HepG2 (cell line): Measurements from ENCODE around the gene MORN5. TPM values are rescaled to one million over a fixed set of nuclear protein-coding genes. Genes with fewer than 3 reads are reported as not detected.

Experiments used
- ATAC-seq: fragments of 200-7000 bp; cut with Tn5 transposase; 3 replicates; pipeline ENCODE4 v1.9.1; 2020; ENCODE audit warnings: mild to moderate bottlenecking, moderate library complexity
- BruUV-seq: library from RNA; stranded (reverse); fragments of 400-500 nt; replicated peaks from 2 replicates; lab custom pipeline; 2021; lab: Mats Ljungman, UMichigan
- CTCF ChIA-PET: fragments of 300-600 bp; formaldehyde crosslinking; extraction: SDS; loops from one replicate; lab custom pipeline; 2021; ENCODE audit warnings: low total read pairs, inconsistent platforms, low intra/inter-chr PET ratio; lab: Yijun Ruan, JAX
- POLR2A ChIA-PET: fragments of 350-600 bp; sonication (Branson Sonifier 250); formaldehyde crosslinking; loops from one replicate; lab custom pipeline; 2020; ENCODE audit warnings: antibody characterized with exemption, inconsistent platforms; lab: Yijun Ruan, JAX
- DNase-seq: peaks from one replicate; pipeline ENCODE4 v3.0.0-alpha.2; 2015; ENCODE audit warnings: low spot score
- FAIRE-seq: peaks from 3 replicates; lab custom pipeline; 2011; peaks lifted over from hg19 to GRCh38; lab: Jason Lieb, UNC
- H2AFZ ChIP-seq: one replicate; pipeline ENCODE4 v1.6.1; 2011; ENCODE audit warnings: low read length, inconsistent platforms
- H3K27ac ChIP-seq: fragments of 300-600 bp; 3 replicates; pipeline ENCODE4 v1.8.0; 2011; ENCODE audit warnings: mixed run types, mild to moderate bottlenecking, mixed read lengths, low read length, inconsistent platforms; ENCODE audit not compliant: insufficient read depth; ENCODE audit errors: extremely low read length
- H3K27me3 ChIP-seq, 2 experiments: fragments of 200-600 bp in 1 of 2; 2 replicates in 1 of 2; 3 replicates in 1 of 2; pipeline versions ENCODE4 v1.6.0 to v1.8.0; 2011; ENCODE audit warnings: low read length in 2 of 2, mild to moderate bottlenecking in 2 of 2, moderate library complexity in 2 of 2, inconsistent platforms in 1 of 2; ENCODE audit not compliant: insufficient read depth in 2 of 2, control insufficient read depth in 1 of 2
- H3K36me3 ChIP-seq, 2 experiments: fragments of 200-600 bp in 1 of 2; replicated peaks in 1 of 2; 2 replicates in 1 of 2; 3 replicates in 1 of 2; pipeline versions ENCODE4 v1.5.1 to v1.8.0; 2011; ENCODE audit warnings: low read length in 2 of 2, inconsistent platforms in 1 of 2; ENCODE audit not compliant: insufficient read depth in 2 of 2, control insufficient read depth in 1 of 2
- H3K4me1 ChIP-seq: 2 replicates; pipeline ENCODE4 v1.5.1; 2012; ENCODE audit warnings: low read length, inconsistent platforms; ENCODE audit not compliant: insufficient read depth
- H3K4me2 ChIP-seq: 2 replicates; pipeline ENCODE4 v1.6.0; 2011; ENCODE audit warnings: low read depth, low read length, inconsistent platforms
- H3K4me3 ChIP-seq, 3 experiments: fragments of 200-600 bp in 1 of 3; sonication (generic), shearing (Covaris generic) in 1 of 3; replicated peaks in 1 of 3; 2 replicates each; pipeline ENCODE4 v1.5.1; 2011 to 2016; ENCODE audit warnings: low read length in 3 of 3, inconsistent platforms in 2 of 3, low read depth in 2 of 3, mild to moderate bottlenecking in 2 of 3, control low read depth in 1 of 3, mixed read lengths in 1 of 3; ENCODE audit not compliant: insufficient read depth in 1 of 3
- H3K79me2 ChIP-seq: one replicate; pipeline ENCODE4 v1.6.1; 2011; ENCODE audit warnings: low read length, inconsistent platforms; ENCODE audit not compliant: insufficient read depth
- H3K9ac ChIP-seq: 2 replicates; pipeline ENCODE4 v1.6.0; 2011; ENCODE audit warnings: mild to moderate bottlenecking, low read depth, low read length, inconsistent platforms; ENCODE audit not compliant: insufficient read depth
- H3K9me3 ChIP-seq: 2 replicates; pipeline ENCODE4 v1.5.1; 2012; ENCODE audit warnings: mild to moderate bottlenecking, low read length
- H4K20me1 ChIP-seq: 2 replicates; pipeline ENCODE4 v1.6.0; 2011; ENCODE audit warnings: inconsistent platforms, mild to moderate bottlenecking, low read length, moderate library complexity; ENCODE audit not compliant: insufficient read depth
- ARID2 ChIP-seq: sonication (generic); formaldehyde crosslinking; IDR thresholded peaks from 2 replicates; pipeline ENCODE4 v1.8.1; 2022; ENCODE audit warnings: mild to moderate bottlenecking, missing genetic modification reagents, borderline replicate concordance
- BCL6 ChIP-seq: IDR thresholded peaks from 2 replicates; pipeline ENCODE4 v1.6.1; 2016; ENCODE audit warnings: missing genetic modification reagents, missing compliant biosample characterization
- MAFF ChIP-seq: IDR thresholded peaks from 2 replicates; pipeline ENCODE4 v1.6.1; 2011; ENCODE audit warnings: low read depth, low read length, improper control_type of control experiment
- MAFK ChIP-seq, 2 experiments: IDR thresholded peaks in 1 of 2; conservative IDR thresholded peaks in 1 of 2; 2 replicates each; pipeline ENCODE4 v1.6.1; 2011; ENCODE audit warnings: improper control_type of control experiment in 2 of 2, low read length in 2 of 2
- WGBS: methylation state at CpG from one replicate; pipeline ENCODE4 v1.1.6; 2017; ENCODE audit warnings: low lambda C conversion rate; 5-methylcytosine and 5-hydroxymethylcytosine counted together
- in situ Hi-C: cut with HindIII; loops from 2 replicates; pipeline ENCODE4 v1.10.0; 2017; ENCODE audit warnings: low pct_unique_long_range_greater_than_20kb; ENCODE audit not compliant: extremely low pct_ligation_motif_present
- intact Hi-C: fragments of 100-400 bp; cut with micrococcal nuclease; formaldehyde crosslinking; loops from one replicate; pipeline ENCODE4 v1.10.0; 2022; ENCODE audit not compliant: unreplicated experiment
- polyA plus RNA-seq, 8 experiments: library from polyadenylated mRNA; depleted of rRNA in 3 of 8; stranded (reverse) in 7 of 8; unstranded in 1 of 8; fragments of >200 nt; fragmentation: Illumina TruSeq in 4 of 8; extraction: Trizol in 4 of 8; gene quantifications; 2 replicates each; pipeline versions ENCODE4 v1.2.1 to v1.2.3, GENCODE V29; 2011 to 2016; ENCODE audit warnings: low read depth in 4 of 8, missing spikeins in 1 of 8, mixed read lengths in 1 of 8; ENCODE audit not compliant: insufficient read depth in 1 of 8
- total RNA-seq, 5 experiments: library from RNA; depleted of rRNA; stranded (reverse); fragments of >200 nt; fragmentation: Illumina TruSeq; extraction: Trizol; gene quantifications; 2 replicates each; pipeline ENCODE4 v1.2.3, GENCODE V29; 2016; ENCODE audit warnings: low read depth in 1 of 5
- TF ChIP-seq, protein P1 (sequence below): IDR thresholded peaks from 2 replicates; pipeline ENCODE4 v1.6.1; 2018; ENCODE audit warnings: missing genetic modification reagents

Gene MORN5
- total and polyA plus RNA-seq, 2 of the 13 experiments (the other 11 are each of a cell fraction or from before 2014, with no cell fraction given): not detected

DNA sequence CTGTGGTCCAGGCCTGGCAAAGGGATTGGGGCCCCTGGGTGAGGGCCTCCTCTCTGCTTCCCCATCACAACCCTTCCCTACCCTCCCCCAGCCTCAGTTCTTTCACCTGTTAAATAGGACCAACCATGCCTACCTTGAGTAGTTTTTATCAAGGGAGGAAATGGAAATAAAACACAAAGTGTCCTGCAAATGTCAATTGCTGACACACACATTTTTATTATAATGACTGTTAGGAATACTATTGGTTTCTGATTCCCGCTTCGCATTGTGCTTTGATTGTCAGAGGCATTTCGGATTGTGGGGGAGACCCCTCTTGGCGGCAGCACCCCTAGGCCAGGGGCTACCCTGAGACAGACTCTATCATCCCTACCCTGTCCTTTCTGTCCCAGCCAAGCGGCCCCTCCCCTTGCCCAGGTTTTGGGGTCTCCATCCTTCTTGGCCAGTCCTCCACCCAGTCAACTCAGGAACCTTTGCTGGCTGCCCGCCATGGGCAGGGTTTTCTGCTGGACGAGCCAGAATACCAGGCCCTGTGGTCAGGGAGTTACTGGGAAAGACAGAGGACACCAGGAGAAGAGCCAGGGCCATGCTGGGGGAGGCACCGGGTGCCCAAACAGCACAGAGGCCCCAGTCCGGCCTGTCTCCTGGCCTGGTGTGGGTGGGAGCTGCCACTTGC lies 48.2 kb upstream of the MORN5 start:
- intact Hi-C loops (no loop called here), in situ Hi-C loops (no loop called here)
- BruUV-seq: no TSS peak
- H3K9ac ChIP-seq: no peak overlapping the region
- no peaks in the 10 kb centered on the region for H4K20me1 ChIP-seq
- ChIA-PET POLR2A (no interaction called here), CTCF (no interaction called here)
- FAIRE-seq: no peak
- no peak overlapping the region for H3K4me2 ChIP-seq
- no peak for DNase-seq
- WGBS: 49% methylated on average over 9 of the region's 9 CpGs
- no peaks in the 10 kb centered on the region for H3K4me1 ChIP-seq
- no peak overlapping the region for H3K27ac ChIP-seq
- H3K27me3 ChIP-seq: peaks cover 3 to 6% of the 10 kb centered on the region in 2 experiments; a peak in 3 of 5 replicates
- no peaks in the 10 kb centered on the region for H3K36me3 ChIP-seq
- H3K79me2 ChIP-seq: no peaks in the 10 kb centered on the region
- no peak for ATAC-seq
- no peak for TF ChIP-seq ARID2
- 0 out of 2 replicates have a peak, but pooled peaks have one; percentile 13 for TF ChIP-seq MAFF
- TF ChIP-seq MAFK (conservative IDR thresholded peaks at IDR 0.05 in 1 of 2, IDR thresholded peaks at IDR 0.05 in 1 of 2; ENCODE audit: low read length in 2 of 2): peak; percentile 35 to 67; a peak in 3 of 4 replicates
- no peak for TF ChIP-seq BCL6 (CRISPR knock-in tag)
- H3K9me3 ChIP-seq: no peaks in the 10 kb centered on the region
- no peak overlapping the region for H3K4me3 ChIP-seq
- H2AFZ ChIP-seq: no peak overlapping the region

DNA sequence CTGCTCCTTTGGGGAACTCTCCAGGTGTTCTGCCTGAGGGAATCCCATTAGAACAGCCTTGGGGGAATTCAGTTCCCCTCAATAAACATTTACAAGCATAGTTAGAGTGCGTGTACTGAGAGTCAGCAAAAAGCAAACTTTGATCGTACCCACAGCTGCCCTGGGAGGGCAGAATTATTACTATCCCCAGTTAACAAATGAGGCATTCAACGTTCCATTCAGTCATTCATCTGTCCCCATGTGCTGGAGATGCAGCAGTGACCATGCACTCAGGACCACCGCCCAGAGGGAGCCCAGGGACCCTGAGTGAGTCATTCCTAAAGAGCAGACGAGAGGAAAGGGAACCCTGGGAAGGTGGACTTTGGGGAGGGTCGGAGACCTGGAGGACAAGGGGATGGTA lies 47.5 kb upstream of the MORN5 start:
- BruUV-seq: no TSS peak
- H3K27ac ChIP-seq: no peak overlapping the region
- H3K9ac ChIP-seq: no peak overlapping the region
- H3K27me3 ChIP-seq: peaks cover 3 to 6% of the 10 kb centered on the region in 2 experiments; a peak in 3 of 5 replicates
- no peaks in the 10 kb centered on the region for H3K79me2 ChIP-seq
- no peaks in the 10 kb centered on the region for H3K9me3 ChIP-seq
- H3K36me3 ChIP-seq: no peaks in the 10 kb centered on the region
- ChIA-PET CTCF (no interaction called here), POLR2A (no interaction called here)
- no peak overlapping the region for H3K4me2 ChIP-seq
- in situ Hi-C loops (no loop called here), intact Hi-C loops (no loop called here)
- no peak for DNase-seq
- TF ChIP-seq, protein P1, sequence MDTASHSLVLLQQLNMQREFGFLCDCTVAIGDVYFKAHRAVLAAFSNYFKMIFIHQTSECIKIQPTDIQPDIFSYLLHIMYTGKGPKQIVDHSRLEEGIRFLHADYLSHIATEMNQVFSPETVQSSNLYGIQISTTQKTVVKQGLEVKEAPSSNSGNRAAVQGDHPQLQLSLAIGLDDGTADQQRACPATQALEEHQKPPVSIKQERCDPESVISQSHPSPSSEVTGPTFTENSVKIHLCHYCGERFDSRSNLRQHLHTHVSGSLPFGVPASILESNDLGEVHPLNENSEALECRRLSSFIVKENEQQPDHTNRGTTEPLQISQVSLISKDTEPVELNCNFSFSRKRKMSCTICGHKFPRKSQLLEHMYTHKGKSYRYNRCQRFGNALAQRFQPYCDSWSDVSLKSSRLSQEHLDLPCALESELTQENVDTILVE (CRISPR knock-in tag): no peak
- peak in 1 of 2 experiments; percentile 11; a peak in 1 of 4 replicates for TF ChIP-seq MAFK (conservative IDR thresholded peaks at IDR 0.05 in 1 of 2, IDR thresholded peaks at IDR 0.05 in 1 of 2; ENCODE audit: low read length in 2 of 2)
- H4K20me1 ChIP-seq: no peaks in the 10 kb centered on the region
- H2AFZ ChIP-seq: no peak overlapping the region
- H3K4me3 ChIP-seq: no peak overlapping the region
- FAIRE-seq: no peak
- 22% methylated on average over 5 of the region's 6 CpGs for whole genome bisulfite sequencing
- H3K4me1 ChIP-seq: no peaks in the 10 kb centered on the region
- no peak for ATAC-seq
